ENCODE measurements around the gene ANP32E.

The ANP32E gene

DNA sequence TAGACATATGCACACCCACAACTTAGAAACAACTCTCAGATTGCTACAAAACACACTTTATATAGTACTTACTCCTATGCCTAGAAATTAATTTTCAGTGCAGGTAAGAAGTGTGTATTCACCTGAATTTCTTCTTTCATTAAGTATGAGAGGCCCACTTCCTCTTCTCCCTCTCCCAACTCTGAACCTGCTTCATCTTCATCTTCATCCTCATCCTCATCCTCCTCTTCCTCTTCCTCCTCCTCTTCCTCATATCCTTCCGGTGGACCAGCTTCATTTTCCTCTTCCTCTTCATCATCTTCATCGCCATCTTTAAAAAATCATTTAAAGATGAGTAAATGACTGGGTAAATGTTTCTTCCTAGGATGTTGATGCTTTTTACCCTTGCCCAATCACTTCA lies 9.4 kb downstream of the ANP32E start:
- no peak overlapping the region for H3K27ac ChIP-seq (replicated peaks)
- no peak for DNase-seq (ENCODE audit: low read depth in 1 of 2, low spot score in 1 of 2)

DNA sequence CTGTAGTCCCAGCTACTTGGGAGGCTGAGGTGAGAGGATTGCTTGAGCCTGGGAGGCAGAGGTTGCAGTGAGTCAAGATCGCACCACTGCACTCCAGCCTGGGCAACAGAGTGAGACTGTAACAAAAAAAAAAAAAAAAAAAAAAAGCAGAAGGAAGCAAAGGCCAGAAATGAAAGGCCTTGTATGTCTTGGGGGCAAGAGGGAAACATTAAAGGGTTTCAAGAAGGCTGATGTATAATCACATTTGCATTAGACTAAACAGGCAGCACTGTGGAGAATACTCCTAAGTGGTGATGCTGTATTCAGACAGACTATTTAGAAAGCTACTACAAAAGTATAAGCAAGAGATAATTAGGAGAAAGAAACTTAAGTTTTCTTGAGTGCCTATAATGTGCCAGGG lies 10.4 kb downstream of the ANP32E start:
- TF ChIP-seq GABPA (IDR thresholded peaks at IDR 0.05; ENCODE audit: low read depth), result no peak
- TF ChIP-seq, protein P1, sequence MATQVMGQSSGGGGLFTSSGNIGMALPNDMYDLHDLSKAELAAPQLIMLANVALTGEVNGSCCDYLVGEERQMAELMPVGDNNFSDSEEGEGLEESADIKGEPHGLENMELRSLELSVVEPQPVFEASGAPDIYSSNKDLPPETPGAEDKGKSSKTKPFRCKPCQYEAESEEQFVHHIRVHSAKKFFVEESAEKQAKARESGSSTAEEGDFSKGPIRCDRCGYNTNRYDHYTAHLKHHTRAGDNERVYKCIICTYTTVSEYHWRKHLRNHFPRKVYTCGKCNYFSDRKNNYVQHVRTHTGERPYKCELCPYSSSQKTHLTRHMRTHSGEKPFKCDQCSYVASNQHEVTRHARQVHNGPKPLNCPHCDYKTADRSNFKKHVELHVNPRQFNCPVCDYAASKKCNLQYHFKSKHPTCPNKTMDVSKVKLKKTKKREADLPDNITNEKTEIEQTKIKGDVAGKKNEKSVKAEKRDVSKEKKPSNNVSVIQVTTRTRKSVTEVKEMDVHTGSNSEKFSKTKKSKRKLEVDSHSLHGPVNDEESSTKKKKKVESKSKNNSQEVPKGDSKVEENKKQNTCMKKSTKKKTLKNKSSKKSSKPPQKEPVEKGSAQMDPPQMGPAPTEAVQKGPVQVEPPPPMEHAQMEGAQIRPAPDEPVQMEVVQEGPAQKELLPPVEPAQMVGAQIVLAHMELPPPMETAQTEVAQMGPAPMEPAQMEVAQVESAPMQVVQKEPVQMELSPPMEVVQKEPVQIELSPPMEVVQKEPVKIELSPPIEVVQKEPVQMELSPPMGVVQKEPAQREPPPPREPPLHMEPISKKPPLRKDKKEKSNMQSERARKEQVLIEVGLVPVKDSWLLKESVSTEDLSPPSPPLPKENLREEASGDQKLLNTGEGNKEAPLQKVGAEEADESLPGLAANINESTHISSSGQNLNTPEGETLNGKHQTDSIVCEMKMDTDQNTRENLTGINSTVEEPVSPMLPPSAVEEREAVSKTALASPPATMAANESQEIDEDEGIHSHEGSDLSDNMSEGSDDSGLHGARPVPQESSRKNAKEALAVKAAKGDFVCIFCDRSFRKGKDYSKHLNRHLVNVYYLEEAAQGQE (IDR thresholded peaks at IDR 0.05; ENCODE audit: insufficient replicate concordance, low read depth), result no peak
- TF ChIP-seq POLR2AphosphoS5 (IDR thresholded peaks at IDR 0.05; ENCODE audit: low read depth), result no peak
- no peak for TF ChIP-seq CTCF (IDR thresholded peaks at IDR 0.05; ENCODE audit: insufficient read depth, low read length)
- no peak for TF ChIP-seq SPI1 (IDR thresholded peaks at IDR 0.05; ENCODE audit: borderline replicate concordance, low read depth)
- no peak overlapping the region for H3K4me3 ChIP-seq (replicated peaks; ENCODE audit: insufficient read depth, low read length)
- no peak for DNase-seq (ENCODE audit: low read depth in 1 of 2, low spot score in 1 of 2)
- no peak overlapping the region for H3K27ac ChIP-seq (replicated peaks)
- H3K27me3 ChIP-seq (ENCODE audit: insufficient read depth, poor library complexity, severe bottlenecking), result no peaks in the 10 kb centered on the region

More for the DNA sequence above, 9.4 kb downstream of the ANP32E start:
- TF ChIP-seq, protein P1 (IDR thresholded peaks at IDR 0.05; ENCODE audit: insufficient replicate concordance, low read depth), result no peak
- TF ChIP-seq CTCF (IDR thresholded peaks at IDR 0.05; ENCODE audit: insufficient read depth, low read length) (no peak), POLR2AphosphoS5 (IDR thresholded peaks at IDR 0.05; ENCODE audit: low read depth) (no peak), SPI1 (IDR thresholded peaks at IDR 0.05; ENCODE audit: borderline replicate concordance, low read depth) (no peak), GABPA (IDR thresholded peaks at IDR 0.05; ENCODE audit: low read depth) (no peak)
- Histone ChIP-seq H3K4me3 (replicated peaks; ENCODE audit: insufficient read depth, low read length) (no peak overlapping the region), H3K27me3 (ENCODE audit: insufficient read depth, poor library complexity, severe bottlenecking) (no peaks in the 10 kb centered on the region)

GRCh38 chr1:150224983-150225382 lies 10.9 kb downstream of the ANP32E start:
- H3K27me3 ChIP-seq (ENCODE audit: insufficient read depth, poor library complexity, severe bottlenecking), result no peaks in the 10 kb centered on the region
- no peak for DNase-seq (ENCODE audit: low read depth in 1 of 2, low spot score in 1 of 2)
- no peak overlapping the region for H3K4me3 ChIP-seq (replicated peaks; ENCODE audit: insufficient read depth, low read length)
- TF ChIP-seq POLR2AphosphoS5 (IDR thresholded peaks at IDR 0.05; ENCODE audit: low read depth) (no peak), CTCF (IDR thresholded peaks at IDR 0.05; ENCODE audit: insufficient read depth, low read length) (no peak), SPI1 (IDR thresholded peaks at IDR 0.05; ENCODE audit: borderline replicate concordance, low read depth) (no peak), GABPA (IDR thresholded peaks at IDR 0.05; ENCODE audit: low read depth) (no peak)
- TF ChIP-seq, protein P1 (IDR thresholded peaks at IDR 0.05; ENCODE audit: insufficient replicate concordance, low read depth), result no peak
- no peak overlapping the region for H3K27ac ChIP-seq (replicated peaks)
